Fibroblast of villous mesenchyme (primary cell): ENCODE data around the gene RNF227. TPM values are rescaled to one million over a fixed set of nuclear protein-coding genes. Genes with fewer than 3 reads are reported as not detected.
"Not testable (repeated sequence)": the region's sequence is repeated elsewhere in the genome, so short reads cannot be mapped to it uniquely, and the experiment has no call there.

Source experiments
- DNase-seq: peaks from one replicate; pipeline ENCODE4 v3.0.0-alpha.2; 2010; ENCODE audit warnings: low read depth
- H3K4me3 ChIP-seq: 2 replicates; pipeline ENCODE4 v1.5.1; 2011; ENCODE audit warnings: low read depth, mild to moderate bottlenecking, low read length
- CTCF ChIP-seq: IDR thresholded peaks from 2 replicates; pipeline ENCODE4 v1.5.1; 2012; ENCODE audit warnings: low read depth, mild to moderate bottlenecking, low read length; ENCODE audit not compliant: insufficient read depth
- total RNA-seq: library from RNA; depleted of rRNA; stranded (reverse); fragments of >200 nt; gene quantifications from 2 replicates; pipeline ENCODE4 v1.2.3, GENCODE V29; 2012

Gene RNF227
- total RNA-seq = 2.2 and 4.2 TPM in 2 replicates

- TF ChIP-seq CTCF = no peak
- H3K4me3 ChIP-seq = peak within 1 kb of the TSS; percentile 67
- DNase-seq = peak; percentile 97
Measured at GRCh38 chr17:7915611-7916384, at the start of gene RNF227. TSS of gene RNF227 (minus strand) at chr17:7916289. CDS start at chr17:7916195, 94 bp downstream.

DNA sequence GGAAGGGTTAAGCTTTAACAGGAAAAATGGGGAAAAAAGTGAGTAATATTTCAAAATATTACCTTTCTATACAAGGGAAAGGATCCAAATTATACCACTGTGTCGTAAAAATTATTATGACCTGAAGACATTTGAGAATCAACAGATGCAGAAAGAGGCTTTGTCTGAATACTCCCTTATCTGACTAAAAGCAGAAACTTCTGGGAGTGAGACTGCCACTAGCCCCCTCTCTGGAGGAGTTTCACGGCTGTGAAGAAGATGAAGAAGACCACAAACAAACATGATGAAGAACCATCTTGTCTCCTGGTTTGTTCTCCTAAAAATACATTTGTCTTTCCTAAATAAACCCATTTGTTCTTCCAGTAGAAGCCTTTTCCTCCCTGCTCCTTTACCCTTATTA, 45.3 kb upstream of the RNF227 start:
- no peak for TF ChIP-seq CTCF
- H3K4me3 ChIP-seq = no peak overlapping the region
- peak; percentile 30 for DNase-seq

- DNase-seq = peak; percentile 79
- no peak overlapping the region for H3K4me3 ChIP-seq
- no peak for TF ChIP-seq CTCF
Measured at GRCh38 chr17:7959503-7960253, 43.6 kb upstream of the RNF227 start.

GRCh38 chr17:7956228-7956965, 40.3 kb upstream of the RNF227 start:
- no peak for TF ChIP-seq CTCF
- peak; percentile 81 for DNase-seq
- H3K4me3 ChIP-seq = no peak overlapping the region

DNA sequence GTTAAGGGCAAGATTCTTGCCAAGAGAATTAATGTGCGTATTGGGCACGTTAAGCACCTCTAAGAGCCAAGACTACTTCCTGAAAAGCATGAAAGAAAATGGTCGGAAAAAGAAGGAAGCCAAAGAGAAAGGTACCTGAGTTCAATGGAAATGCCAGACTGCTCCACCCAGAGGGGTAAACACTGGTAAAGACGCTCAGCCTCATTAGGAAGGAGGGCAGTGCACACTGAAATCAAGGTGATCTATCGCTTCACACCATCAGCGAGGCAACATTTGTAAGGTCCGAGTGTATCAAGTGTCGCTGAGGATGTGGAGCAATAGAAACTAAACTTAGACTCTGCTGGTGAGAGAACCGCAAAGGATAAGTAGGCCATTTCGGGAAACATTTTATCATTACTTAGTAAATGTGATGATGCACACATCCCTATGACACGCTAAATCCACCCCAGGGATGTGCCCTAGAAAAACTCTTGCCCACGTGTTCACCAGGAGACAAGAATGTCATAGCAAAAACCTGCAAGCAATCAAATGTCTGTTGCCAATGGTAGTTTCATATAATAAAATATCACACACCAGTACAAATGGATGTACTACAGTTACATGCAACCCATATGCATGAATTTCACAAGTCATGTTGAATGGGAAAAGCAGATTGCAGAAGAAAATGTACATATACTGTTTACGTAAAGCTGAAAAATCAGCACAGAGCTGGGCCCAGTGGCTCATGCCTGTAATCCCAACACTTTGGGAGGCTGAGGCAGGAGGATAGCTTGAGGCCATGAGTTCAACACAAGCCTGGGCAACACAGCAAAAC, 39.5 kb upstream of the RNF227 start:
- TF ChIP-seq CTCF = no peak
- DNase-seq = peak; percentile 45
- no peak overlapping the region for H3K4me3 ChIP-seq

GRCh38 chr17:7953266-7953665, 37.2 kb upstream of the RNF227 start:
- not testable (repeated sequence) for DNase-seq, H3K4me3 ChIP-seq
